Liver (tissue), 3 donors: ENCODE data around the gene TMED3.

ENCODE experiments used
- FOXA1 ChIP-seq: IDR thresholded peaks from 2 replicates; pipeline ENCODE4 v1.6.1; 2016; ENCODE audit warnings: antibody characterized with exemption
- GABPA ChIP-seq, 2 donors: IDR thresholded peaks in 1 of 2; conservative IDR thresholded peaks in 1 of 2; 2 replicates each; pipeline ENCODE4 v1.6.1; 2016; ENCODE audit warnings: antibody characterized with exemption in 2 of 2, mild to moderate bottlenecking in 1 of 2, moderate library complexity in 1 of 2
- HNF4A ChIP-seq, 2 donors: conservative IDR thresholded peaks; 2 replicates each; pipeline ENCODE4 v1.6.1; 2016; ENCODE audit warnings: antibody characterized with exemption in 2 of 2, mild to moderate bottlenecking in 2 of 2
- RAD21 ChIP-seq, 2 donors: IDR thresholded peaks; 2 replicates each; pipeline ENCODE4 v1.6.1; 2016; ENCODE audit warnings: antibody characterized with exemption in 2 of 2, mild to moderate bottlenecking in 2 of 2
- SP1 ChIP-seq: IDR thresholded peaks from 2 replicates; pipeline ENCODE4 v1.6.1; 2018; ENCODE audit warnings: antibody characterized with exemption, mild to moderate bottlenecking
- TAF1 ChIP-seq: conservative IDR thresholded peaks from 2 replicates; pipeline ENCODE4 v1.6.1; 2016; ENCODE audit warnings: antibody characterized with exemption, mild to moderate bottlenecking
- YY1 ChIP-seq: IDR thresholded peaks from 2 replicates; pipeline ENCODE4 v1.6.1; 2016; ENCODE audit warnings: antibody characterized with exemption, mild to moderate bottlenecking
- TF ChIP-seq, protein P1 (sequence below): IDR thresholded peaks from 2 replicates; pipeline ENCODE4 v1.6.1; 2016; ENCODE audit warnings: antibody characterized with exemption, mild to moderate bottlenecking
- TF ChIP-seq, protein P2 (sequence below): IDR thresholded peaks from 2 replicates; pipeline ENCODE4 v1.6.1; 2016; ENCODE audit warnings: antibody characterized with exemption
- TF ChIP-seq, protein P3 (sequence below): fragments of 150-350 bp; IDR thresholded peaks from 2 replicates; pipeline ENCODE4 v1.5.1; 2017; ENCODE audit warnings: improper control_type of control experiment, low read depth, low read length; ENCODE audit not compliant: missing input control
- TF ChIP-seq, protein P4 (sequence below): IDR thresholded peaks from 2 replicates; pipeline ENCODE4 v1.6.1; 2016; ENCODE audit warnings: antibody characterized with exemption
- donor health status: healthy.
- donor health status: healthy.

DNA sequence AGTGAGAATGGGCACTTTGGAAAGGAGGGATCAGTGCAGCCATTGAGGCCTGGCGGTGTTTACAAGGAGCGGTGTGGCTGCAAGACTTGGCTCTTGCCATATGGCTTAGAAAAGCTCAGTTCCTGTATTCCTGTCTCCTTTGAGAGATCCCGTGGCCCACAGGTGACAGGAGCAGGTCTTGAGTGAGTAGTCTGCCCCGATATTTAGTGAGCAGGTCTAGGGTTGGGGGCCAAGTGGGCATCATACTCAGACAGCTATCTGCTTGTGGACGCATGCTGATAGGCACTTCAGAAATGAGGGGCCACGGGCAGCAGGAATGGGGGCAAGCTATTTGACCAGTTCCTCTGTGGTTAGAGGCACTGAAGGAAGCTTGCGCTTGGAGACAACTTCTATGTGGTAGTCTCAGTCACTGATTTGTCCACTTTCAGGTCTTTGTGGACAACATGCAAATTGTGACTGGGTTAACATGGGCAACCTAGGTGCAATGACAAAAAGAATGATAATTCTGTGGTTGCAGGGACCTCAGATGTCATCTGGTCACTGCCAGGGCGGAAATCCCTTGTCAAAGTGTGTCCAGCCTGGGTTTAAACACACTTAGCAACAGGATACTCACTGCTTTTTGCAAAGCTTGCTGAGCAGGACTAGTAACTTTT is 1.1 kb downstream of the TMED3 start:
- TF ChIP-seq, protein P1, sequence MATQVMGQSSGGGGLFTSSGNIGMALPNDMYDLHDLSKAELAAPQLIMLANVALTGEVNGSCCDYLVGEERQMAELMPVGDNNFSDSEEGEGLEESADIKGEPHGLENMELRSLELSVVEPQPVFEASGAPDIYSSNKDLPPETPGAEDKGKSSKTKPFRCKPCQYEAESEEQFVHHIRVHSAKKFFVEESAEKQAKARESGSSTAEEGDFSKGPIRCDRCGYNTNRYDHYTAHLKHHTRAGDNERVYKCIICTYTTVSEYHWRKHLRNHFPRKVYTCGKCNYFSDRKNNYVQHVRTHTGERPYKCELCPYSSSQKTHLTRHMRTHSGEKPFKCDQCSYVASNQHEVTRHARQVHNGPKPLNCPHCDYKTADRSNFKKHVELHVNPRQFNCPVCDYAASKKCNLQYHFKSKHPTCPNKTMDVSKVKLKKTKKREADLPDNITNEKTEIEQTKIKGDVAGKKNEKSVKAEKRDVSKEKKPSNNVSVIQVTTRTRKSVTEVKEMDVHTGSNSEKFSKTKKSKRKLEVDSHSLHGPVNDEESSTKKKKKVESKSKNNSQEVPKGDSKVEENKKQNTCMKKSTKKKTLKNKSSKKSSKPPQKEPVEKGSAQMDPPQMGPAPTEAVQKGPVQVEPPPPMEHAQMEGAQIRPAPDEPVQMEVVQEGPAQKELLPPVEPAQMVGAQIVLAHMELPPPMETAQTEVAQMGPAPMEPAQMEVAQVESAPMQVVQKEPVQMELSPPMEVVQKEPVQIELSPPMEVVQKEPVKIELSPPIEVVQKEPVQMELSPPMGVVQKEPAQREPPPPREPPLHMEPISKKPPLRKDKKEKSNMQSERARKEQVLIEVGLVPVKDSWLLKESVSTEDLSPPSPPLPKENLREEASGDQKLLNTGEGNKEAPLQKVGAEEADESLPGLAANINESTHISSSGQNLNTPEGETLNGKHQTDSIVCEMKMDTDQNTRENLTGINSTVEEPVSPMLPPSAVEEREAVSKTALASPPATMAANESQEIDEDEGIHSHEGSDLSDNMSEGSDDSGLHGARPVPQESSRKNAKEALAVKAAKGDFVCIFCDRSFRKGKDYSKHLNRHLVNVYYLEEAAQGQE = no peak
- TF ChIP-seq, protein P2, sequence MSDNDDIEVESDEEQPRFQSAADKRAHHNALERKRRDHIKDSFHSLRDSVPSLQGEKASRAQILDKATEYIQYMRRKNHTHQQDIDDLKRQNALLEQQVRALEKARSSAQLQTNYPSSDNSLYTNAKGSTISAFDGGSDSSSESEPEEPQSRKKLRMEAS = no peak
- TF ChIP-seq, protein P3, sequence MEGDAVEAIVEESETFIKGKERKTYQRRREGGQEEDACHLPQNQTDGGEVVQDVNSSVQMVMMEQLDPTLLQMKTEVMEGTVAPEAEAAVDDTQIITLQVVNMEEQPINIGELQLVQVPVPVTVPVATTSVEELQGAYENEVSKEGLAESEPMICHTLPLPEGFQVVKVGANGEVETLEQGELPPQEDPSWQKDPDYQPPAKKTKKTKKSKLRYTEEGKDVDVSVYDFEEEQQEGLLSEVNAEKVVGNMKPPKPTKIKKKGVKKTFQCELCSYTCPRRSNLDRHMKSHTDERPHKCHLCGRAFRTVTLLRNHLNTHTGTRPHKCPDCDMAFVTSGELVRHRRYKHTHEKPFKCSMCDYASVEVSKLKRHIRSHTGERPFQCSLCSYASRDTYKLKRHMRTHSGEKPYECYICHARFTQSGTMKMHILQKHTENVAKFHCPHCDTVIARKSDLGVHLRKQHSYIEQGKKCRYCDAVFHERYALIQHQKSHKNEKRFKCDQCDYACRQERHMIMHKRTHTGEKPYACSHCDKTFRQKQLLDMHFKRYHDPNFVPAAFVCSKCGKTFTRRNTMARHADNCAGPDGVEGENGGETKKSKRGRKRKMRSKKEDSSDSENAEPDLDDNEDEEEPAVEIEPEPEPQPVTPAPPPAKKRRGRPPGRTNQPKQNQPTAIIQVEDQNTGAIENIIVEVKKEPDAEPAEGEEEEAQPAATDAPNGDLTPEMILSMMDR = no peak
- TF ChIP-seq, protein P4, sequence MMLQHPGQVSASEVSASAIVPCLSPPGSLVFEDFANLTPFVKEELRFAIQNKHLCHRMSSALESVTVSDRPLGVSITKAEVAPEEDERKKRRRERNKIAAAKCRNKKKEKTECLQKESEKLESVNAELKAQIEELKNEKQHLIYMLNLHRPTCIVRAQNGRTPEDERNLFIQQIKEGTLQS = no peak
- TF ChIP-seq FOXA1 (no peak), HNF4A (conservative IDR thresholded peaks at IDR 0.05) (no peak), GABPA (IDR thresholded peaks at IDR 0.05 in 1 of 2, conservative IDR thresholded peaks at IDR 0.05 in 1 of 2) (no peak), TAF1 (no peak), SP1 (no peak), YY1 (no peak), RAD21 (IDR thresholded peaks at IDR 0.05) (no peak)
